NT2/D1 (cell line): ENCODE results near the gene FBXO36.

Source experiments
- DNase-seq: peaks from one replicate; pipeline ENCODE4 v3.0.0-alpha.2; 2011; ENCODE audit warnings: low read depth, low spot score
- H3K27me3 ChIP-seq: 2 replicates; pipeline ENCODE4 v1.6.0; 2011; ENCODE audit warnings: mild to moderate bottlenecking; ENCODE audit not compliant: insufficient read length, insufficient read depth
- H3K36me3 ChIP-seq: 2 replicates; pipeline ENCODE4 v1.6.1; 2011; ENCODE audit warnings: mild to moderate bottlenecking, low read length, mixed read lengths; ENCODE audit not compliant: insufficient read depth, insufficient read length
- H3K4me1 ChIP-seq: 2 replicates; pipeline ENCODE4 v1.5.1; 2011; ENCODE audit not compliant: insufficient read depth, insufficient read length
- H3K4me3 ChIP-seq: 2 replicates; pipeline ENCODE4 v1.5.1; 2011; ENCODE audit warnings: low read depth; ENCODE audit not compliant: insufficient read length
- H3K9ac ChIP-seq: 2 replicates; pipeline ENCODE4 v1.6.0; 2011; ENCODE audit warnings: low read depth; ENCODE audit not compliant: insufficient read length
- H3K9me3 ChIP-seq: 2 replicates; pipeline ENCODE4 v1.5.1; 2011; ENCODE audit warnings: mild to moderate bottlenecking, low read length; ENCODE audit not compliant: insufficient read depth
- SUZ12 ChIP-seq: IDR thresholded peaks from 2 replicates; pipeline ENCODE4 v1.6.1; 2011; ENCODE audit not compliant: insufficient read length, insufficient read depth; ENCODE audit errors: extremely low read depth
- YY1 ChIP-seq: IDR thresholded peaks from 2 replicates; pipeline ENCODE4 v1.6.1; 2011; ENCODE audit not compliant: insufficient read length, insufficient read depth
- ZNF274 ChIP-seq: IDR thresholded peaks from 2 replicates; pipeline ENCODE4 v1.6.1; 2011; ENCODE audit warnings: mild to moderate bottlenecking, low read depth, low read length

FBXO36 gene

DNA sequence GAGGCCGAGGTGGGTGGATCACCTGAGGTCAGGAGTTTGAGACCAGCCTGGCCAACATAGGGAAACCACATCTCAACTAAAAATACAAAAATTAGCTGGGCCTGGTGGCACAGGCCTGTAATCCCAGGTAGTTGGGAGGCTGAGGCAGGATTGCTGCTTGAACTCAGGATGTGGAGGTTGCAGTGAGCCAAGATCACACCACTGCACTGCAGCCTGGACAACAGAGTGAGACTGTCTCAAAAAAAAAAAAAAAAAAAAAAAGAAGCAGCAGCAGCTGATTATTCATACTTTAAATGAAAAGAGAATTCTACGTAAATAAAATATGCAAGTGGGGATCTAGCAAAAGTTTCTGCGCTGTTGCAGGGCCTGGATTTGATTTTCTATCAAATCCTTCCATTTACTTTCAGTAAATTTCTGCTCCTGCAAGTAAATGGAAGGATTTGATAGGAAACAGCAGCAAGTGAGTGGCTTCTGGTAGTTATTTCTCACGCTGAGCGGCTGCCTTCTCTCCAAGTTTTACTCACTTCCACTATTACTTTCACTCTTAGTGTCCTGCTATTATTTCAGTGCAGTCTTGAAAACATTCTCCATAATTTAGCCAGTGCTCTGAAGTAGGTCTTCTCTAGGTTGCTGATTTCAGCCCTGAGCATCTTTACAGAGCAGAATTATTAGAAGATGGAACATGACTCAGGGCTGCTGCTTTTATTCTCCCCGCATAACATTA is 78.0 kb downstream of the FBXO36 start:
- no peak overlapping the region for H3K4me3 ChIP-seq
- no peaks in the 10 kb centered on the region for H3K9me3 ChIP-seq
- no peak overlapping the region for H3K9ac ChIP-seq
- H3K4me1 ChIP-seq, result no peaks in the 10 kb centered on the region
- TF ChIP-seq ZNF274 (no peak), SUZ12 (no peak), YY1 (no peak)
- no peaks in the 10 kb centered on the region for H3K27me3 ChIP-seq
- H3K36me3 ChIP-seq, result peaks cover 12% of the 10 kb centered on the region
- no peak for DNase-seq

DNA sequence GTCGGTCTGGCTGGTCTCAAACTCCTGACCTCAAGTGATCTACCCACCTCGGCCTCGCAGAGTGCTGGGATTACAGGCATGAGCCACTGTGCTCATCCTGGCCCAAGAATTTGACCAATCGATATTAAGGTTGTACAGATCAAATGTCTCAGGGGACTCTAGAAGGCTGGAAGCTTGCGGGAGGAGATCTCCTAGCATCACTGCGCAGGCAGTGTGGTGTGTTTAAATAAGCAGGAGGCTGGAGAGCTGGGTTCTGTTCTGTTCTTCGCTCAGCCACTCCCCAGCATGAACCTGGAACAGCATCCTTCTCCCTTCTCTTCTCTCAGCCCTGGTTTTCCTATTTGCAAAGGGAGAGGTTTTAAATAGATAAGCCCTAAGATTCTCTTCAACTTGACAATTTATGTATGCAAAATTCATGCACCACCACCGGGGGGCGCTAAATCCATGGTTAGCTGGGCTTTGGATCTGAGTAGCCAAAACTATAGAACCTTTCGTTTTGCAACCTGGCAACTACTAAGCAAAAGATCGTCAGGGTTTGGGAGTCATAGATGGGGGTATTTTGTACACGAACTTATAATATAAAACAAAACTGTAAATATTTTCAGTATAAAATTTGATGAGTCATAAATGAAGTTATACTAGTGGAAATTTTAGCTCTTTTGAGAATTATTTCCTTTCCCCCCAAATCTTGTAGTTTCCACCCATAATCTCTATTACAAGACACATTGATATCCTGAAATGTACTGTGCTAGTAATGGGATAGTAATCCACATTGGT is 85.8 kb downstream of the FBXO36 start:
- TF ChIP-seq ZNF274, result no peak
- no peak for TF ChIP-seq YY1
- no peak for TF ChIP-seq SUZ12
- Histone ChIP-seq H3K27me3 (no peaks in the 10 kb centered on the region), H3K36me3 (peaks cover 16% of the 10 kb centered on the region), H3K4me1 (no peaks in the 10 kb centered on the region), H3K9ac (no peak overlapping the region), H3K9me3 (no peaks in the 10 kb centered on the region), H3K4me3 (no peak overlapping the region)
- DNase-seq, result peak; percentile 64

DNA sequence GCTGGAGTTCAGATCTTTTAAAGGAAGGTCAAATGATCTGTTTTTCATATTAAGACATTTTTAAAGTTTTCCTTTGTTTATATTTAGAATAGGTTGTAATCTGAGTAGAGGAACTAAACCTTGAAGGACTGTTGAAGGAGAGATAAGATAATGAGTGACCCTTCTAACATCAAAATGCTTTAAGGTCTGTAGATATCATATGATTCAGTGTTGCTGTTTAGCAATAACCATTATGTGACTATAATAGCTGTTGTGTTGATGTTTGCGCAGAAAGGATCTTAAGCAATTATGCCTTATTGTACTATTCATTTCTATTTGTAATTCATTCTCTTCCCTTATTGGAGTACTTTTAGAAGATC is 86.4 kb downstream of the FBXO36 start:
- H3K4me3 ChIP-seq, result no peak overlapping the region
- no peak for TF ChIP-seq YY1
- no peak for TF ChIP-seq ZNF274
- TF ChIP-seq SUZ12, result no peak

DNA sequence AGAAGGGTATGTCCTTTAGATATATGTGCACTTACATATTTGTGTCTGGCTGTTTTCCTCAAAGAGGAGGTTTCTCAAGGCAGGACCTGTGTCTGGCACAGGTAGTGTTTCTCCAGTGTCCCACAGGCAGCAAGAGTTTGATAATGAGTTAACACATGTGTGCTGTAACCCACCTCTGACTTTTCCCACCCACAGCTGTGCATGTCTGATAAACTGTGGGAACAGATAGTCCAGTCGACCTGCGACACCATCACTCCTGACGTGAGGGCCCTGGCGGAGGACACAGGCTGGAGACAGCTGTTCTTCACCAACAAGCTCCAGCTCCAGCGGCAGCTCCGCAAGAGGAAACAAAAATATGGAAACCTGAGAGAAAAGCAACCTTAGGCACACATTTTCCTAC is 88.2 kb downstream of the FBXO36 start:
- Histone ChIP-seq H3K4me3 (no peak overlapping the region), H3K36me3 (peaks cover 11% of the 10 kb centered on the region), H3K27me3 (no peaks in the 10 kb centered on the region), H3K4me1 (no peaks in the 10 kb centered on the region), H3K9me3 (no peaks in the 10 kb centered on the region), H3K9ac (no peak overlapping the region)
- no peak for DNase-seq
- no peak for TF ChIP-seq SUZ12
- TF ChIP-seq YY1, result no peak
- TF ChIP-seq ZNF274, result no peak

More for the DNA sequence above, 86.4 kb downstream of the FBXO36 start:
- no peaks in the 10 kb centered on the region for H3K9me3 ChIP-seq
- H3K9ac ChIP-seq, result no peak overlapping the region
- no peaks in the 10 kb centered on the region for H3K4me1 ChIP-seq
- DNase-seq, result no peak
- H3K36me3 ChIP-seq, result peaks cover 13% of the 10 kb centered on the region
- H3K27me3 ChIP-seq, result no peaks in the 10 kb centered on the region

DNA sequence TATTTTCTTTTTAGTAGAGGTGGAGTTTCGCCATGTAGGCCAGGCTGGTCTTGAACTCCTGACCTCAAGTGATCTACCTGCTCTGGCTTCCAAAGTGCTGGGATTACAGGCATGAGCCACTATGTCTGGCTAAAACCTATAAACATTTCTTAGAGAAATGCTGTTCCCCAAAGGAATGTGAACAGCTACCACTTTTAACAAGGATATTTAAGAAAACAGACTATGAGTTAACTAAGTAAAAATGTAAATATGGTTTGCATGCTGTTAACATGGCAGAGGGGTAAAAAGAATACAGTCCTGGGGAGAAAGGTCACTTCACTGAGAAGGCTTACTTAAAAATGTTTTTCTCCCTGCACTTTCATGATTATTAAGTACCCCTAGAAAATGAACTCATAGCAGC is 89.3 kb downstream of the FBXO36 start:
- H3K27me3 ChIP-seq, result no peaks in the 10 kb centered on the region
- DNase-seq, result no peak
- no peak for TF ChIP-seq SUZ12
- TF ChIP-seq YY1, result no peak
- no peak for TF ChIP-seq ZNF274

DNA sequence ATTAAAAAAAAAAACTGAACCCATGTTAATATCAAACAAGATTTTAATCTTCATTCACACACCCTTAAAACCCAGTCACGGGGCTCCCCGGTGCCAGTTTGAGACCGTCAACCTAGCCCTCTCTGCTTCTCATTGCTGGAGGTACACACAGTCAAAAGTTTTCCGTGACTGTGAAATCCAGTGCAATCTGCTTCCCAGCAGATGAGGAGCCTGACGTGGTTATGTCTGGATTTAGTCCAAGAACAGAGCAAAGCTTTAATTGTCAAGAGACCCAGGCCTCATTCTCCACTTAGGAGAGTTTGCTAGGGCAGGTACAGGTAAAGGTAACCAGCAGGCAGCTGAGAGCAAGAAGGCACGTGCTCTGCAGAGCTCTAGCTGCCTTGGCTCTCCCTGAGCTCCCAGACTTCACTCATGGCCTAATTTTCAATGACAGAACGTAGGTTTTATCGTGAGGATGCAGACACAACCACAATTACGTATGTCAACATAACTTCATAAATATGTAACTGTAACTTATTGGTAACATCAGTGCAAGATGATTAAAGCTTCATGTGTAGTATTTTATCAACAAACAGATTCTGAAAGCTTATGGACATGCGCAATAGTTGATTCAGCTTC is 90.1 kb downstream of the FBXO36 start:
- TF ChIP-seq SUZ12, result no peak
- no peak for TF ChIP-seq YY1
- TF ChIP-seq ZNF274, result no peak
- no peaks in the 10 kb centered on the region for H3K27me3 ChIP-seq
- H3K9me3 ChIP-seq, result no peaks in the 10 kb centered on the region
- DNase-seq, result no peak
- H3K4me3 ChIP-seq, result no peak overlapping the region
- H3K4me1 ChIP-seq, result no peaks in the 10 kb centered on the region
- no peak overlapping the region for H3K9ac ChIP-seq
- H3K36me3 ChIP-seq, result peaks cover 2% of the 10 kb centered on the region

More for the DNA sequence above, 89.3 kb downstream of the FBXO36 start:
- Histone ChIP-seq H3K4me3 (no peak overlapping the region), H3K9me3 (no peaks in the 10 kb centered on the region), H3K4me1 (no peaks in the 10 kb centered on the region), H3K9ac (no peak overlapping the region), H3K36me3 (peaks cover 4% of the 10 kb centered on the region)

DNA sequence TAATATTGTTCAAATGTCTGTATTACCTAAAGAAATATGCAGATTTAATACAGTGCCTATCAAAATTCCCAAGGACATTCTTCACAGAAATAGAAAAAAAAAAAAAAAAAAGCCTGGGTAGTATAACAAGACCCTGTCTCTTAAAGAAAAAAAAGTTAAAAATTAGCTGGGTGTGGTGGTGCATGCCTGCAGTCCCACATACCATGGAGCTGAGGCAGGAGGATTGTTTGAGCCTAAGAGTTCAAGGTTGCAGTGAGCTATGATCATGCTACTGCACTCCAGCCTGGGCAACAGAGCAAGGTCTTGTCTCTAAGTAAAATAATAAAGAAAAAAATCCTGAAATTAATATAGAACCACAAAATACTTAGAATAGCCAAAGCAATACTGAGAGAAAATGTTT is 94.5 kb downstream of the FBXO36 start:
- Histone ChIP-seq H3K4me1 (no peaks in the 10 kb centered on the region), H3K36me3 (no peaks in the 10 kb centered on the region), H3K4me3 (no peak overlapping the region), H3K9me3 (no peaks in the 10 kb centered on the region), H3K9ac (no peak overlapping the region), H3K27me3 (no peaks in the 10 kb centered on the region)
- TF ChIP-seq ZNF274 (no peak), SUZ12 (no peak)
- no peak for DNase-seq
